Right lung (tissue), 5 donors: ENCODE results near the gene KCNMB2. TPM values are rescaled to one million over a fixed set of nuclear protein-coding genes. Genes with fewer than 3 reads are reported as not detected.

ENCODE experiments used
- DNase-seq, 2 donors: peaks; one replicate each; pipeline ENCODE4 v3.0.0-alpha.2; 2013
- polyA plus RNA-seq, 5 donors: library from polyadenylated mRNA; unstranded; fragments of 120-200 nt; gene quantifications; one replicate each; pipeline versions ENCODE4 v1.2.1 to v1.2.3, GENCODE V29; 2013; ENCODE audit warnings: inconsistent platforms in 1 of 5, low replicate concordance in 1 of 5; ENCODE audit not compliant: insufficient read length in 5 of 5, insufficient read depth in 1 of 5

KCNMB2 gene
- polyA plus RNA-seq, 5 donors, result 8.9 to 19.1 (median 14.6) TPM

DNA sequence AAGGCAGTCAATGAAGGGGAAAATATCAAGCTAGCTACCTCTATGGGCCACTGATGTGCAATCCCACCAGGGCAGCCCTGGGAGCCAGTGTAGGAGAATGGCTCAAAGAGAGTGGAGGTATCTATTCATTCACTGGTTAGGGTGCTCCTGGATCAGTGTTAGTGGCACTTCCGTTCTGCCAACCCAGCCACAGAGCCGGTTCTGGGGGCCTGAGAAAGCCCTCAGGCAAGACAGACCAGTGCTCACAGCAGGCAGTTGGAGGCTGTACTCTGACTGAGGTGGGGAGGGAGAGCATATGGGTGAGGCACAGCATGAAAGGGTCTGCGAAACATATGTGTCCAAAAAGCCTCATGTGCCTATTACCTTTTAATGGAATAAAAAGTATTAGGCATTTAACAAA, 109.3 kb downstream of the KCNMB2 start:
- no peak for DNase-seq

- no peak for DNase-seq
Observed at GRCh38 chr3:178646186-178646862, 110.1 kb downstream of the KCNMB2 start.

GRCh38 chr3:178655488-178655887, 119.3 kb downstream of the KCNMB2 start:
- DNase-seq, result no peak

GRCh38 chr3:178658694-178659325, 122.6 kb downstream of the KCNMB2 start:
- no peak for DNase-seq

DNA sequence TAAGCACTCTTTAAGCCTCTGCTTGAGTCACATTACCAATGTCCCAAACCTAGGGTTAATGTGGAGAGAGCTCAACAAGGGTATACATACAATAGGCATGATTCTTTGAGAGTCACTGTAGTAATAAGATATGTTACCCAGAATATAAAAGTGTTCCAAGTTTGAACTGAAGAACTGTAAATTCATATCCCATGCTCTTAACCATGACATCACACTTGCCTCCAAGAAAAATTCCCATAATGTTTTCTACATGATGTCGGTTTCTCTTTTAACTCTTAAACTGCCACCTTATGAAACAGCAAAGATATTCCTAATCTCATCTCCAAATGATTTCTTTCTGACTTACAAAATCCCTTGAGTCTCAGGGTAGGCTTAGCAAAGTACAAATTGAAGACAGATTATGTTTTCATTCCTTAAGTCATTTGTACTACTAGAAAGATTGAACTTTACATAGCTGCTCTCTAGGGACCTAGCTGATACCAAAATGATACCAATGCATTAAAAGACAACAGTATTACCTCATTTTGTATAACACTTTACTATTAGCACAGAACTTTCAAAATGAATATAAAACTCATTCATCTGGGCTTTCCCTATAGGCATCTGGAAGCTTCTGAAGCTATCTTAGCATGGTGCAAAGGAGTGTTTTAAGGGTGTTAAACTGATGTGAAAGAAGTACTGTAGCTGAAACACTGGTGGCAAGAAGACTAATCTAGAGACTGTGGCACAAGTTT, 127.1 kb downstream of the KCNMB2 start:
- no peak for DNase-seq

DNA sequence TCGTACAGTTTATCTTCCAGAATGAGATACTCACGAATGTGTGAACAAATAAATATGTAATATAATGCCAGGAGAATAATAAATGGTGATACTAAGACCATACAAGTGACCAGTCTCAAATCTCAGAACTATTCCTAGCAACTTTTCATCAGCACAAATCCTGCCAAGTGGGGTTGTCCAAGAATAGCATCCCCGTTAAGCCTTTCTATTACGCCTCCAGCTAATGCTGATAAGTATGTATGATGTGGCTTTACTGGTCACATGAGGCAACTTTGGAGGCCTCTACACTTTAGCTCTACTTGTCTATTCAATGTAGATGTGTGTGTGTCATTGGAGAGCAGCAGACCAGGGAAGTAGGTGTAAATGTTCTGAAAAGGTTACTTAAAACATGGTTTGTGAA, 129.5 kb downstream of the KCNMB2 start:
- DNase-seq, result no peak

DNA sequence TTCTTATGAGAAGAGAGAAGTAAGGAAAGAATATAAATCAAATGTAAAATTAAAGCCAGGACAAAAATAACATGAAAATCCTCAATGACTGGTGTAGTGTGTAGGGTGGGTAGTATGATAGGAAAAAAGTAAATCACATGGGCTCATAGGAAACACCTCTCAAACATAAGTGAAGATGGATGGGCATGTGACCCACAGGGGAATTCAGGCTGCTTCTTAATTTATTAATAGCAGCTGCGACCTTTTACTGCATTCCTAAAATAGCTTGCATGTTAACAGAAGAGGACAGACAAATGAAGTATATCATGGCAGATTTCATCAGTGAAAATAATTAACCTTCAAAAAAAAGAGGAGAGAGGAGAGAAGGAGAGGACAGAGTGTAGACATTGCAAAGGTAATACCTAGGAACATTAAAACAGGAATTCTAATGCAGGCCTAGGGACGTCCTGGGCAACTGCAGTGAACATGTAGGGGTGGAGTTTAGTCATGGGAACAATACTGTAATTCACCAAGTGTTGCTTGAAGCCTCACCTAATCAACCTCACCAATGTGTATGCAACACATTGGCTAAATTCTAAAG, 132.9 kb downstream of the KCNMB2 start:
- DNase-seq, result no peak

- no peak for DNase-seq
Observed at GRCh38 chr3:178669758-178670157, 133.5 kb downstream of the KCNMB2 start.

- no peak for DNase-seq
Observed at GRCh38 chr3:178671377-178671776, 135.1 kb downstream of the KCNMB2 start.

DNA sequence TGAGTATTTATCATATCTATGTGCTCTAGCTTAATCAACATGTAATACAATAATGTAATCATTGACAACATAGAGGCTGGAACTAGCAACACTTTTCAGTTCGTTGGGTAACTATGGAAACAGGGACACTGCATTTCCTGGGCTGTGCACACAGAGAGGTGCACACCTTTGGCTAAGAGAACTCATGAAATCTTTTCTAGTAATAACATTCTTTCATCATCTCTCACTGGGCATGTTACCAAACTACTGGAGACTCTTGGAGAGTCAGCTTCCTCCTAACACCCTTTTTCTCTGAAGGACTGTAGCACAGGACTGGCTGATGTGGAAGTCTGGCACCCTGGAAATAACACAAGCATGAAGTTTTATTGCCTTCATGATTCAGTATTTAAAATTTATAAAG, 135.6 kb downstream of the KCNMB2 start:
- DNase-seq, result peak; percentile 36 to 43

DNA sequence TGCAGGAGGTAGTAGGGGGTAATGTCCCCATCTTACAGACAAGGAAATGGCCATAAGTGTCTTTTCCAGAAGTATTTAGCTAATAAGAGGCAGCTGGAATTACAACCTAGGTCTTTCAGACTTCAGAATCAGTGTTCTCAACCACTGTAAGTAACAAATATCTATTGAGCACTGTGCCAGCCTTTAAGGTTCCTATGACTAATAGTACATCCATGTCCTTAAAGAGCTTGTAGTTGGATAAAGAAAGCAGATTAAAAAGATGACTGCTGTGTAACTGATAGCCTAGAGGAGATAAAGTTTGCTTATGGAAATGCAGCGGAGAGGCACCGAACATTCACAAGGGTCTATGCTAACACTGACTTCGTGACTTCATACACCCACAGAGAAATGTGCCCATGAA, 136.0 kb downstream of the KCNMB2 start:
- DNase-seq, result no peak

GRCh38 chr3:178673529-178673928, 137.3 kb downstream of the KCNMB2 start:
- no peak for DNase-seq

GRCh38 chr3:178676077-178676476, 139.8 kb downstream of the KCNMB2 start:
- DNase-seq, result no peak

DNA sequence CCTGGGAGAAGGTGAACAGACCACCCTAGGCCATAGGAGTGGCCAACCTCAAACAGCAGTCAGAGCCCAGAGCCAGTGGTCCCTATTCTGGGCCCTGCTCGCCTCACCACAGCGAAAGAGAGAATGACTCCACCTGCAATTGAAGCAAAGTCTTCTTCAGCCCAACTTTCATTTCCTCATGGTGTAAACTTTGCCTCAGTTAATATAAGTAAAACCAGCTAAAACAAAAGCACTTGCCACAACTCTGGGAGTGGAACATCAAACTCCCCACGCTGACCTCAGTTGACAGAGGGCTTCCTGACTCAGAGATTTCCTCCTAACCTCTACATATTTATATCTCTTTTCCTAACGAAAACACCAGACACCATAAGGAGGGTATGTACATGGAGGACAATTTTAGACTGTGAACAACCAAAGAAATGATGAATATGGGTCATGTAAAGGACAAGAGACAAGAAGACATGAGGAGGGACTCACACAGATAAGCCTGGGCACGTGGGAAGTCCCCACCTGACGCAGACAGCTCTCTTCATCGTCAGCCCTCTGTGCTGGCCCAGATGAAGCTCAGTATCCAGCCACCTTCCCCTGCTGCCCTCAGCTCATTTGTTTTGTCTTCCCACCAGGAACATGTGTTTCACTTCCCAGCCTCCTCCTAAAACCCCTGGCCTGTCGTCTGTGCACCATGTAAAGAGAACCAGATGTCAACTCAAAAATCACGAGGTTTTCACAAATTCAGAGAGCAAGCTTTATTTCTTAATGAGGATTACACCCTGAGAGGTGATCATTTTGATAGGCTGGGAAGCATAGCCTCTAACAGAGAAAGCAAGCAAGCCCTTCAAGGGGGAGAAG, 140.9 kb downstream of the KCNMB2 start:
- DNase-seq, result peak; percentile 17 to 18

DNA sequence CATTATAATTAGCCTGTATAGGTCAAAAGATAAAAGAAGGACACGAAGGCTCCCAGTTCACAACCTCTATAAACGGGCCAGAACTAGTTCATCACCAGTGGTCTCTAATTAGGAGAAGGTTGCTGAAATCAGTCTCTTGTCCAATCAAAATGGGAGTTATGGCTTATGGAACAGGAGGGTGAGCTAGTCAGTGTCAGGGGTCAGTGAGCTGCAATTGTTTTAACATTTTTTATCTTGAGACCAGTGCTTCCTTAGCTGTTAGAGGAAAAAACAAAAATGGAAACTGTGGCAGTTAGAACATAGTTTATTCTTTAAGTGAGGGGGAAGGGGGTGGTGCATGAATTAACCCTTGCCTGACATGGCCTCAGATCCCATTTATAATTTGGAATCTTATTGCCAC, 141.7 kb downstream of the KCNMB2 start:
- DNase-seq, result no peak

- DNase-seq, result no peak
Observed at GRCh38 chr3:178680037-178680436, 143.8 kb downstream of the KCNMB2 start.

DNA sequence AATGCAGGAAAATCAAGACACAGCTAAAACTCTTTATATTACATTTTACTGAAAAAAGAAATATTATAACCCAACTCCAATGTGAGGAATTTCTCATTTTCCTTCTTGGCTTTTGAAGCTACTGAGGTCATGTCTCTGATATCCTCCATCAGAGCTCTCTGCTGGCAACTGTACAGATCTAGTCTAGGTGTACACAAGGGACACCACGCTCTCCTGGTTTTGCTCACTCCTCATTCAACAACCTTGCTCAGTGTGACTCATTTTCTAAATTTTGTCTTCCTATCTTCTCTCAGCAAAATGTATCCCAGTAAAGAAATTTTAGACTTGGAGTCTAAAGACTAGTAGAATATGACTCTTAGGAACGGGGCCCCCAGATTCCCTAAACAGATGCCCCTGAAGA, 144.3 kb downstream of the KCNMB2 start:
- no peak for DNase-seq

DNA sequence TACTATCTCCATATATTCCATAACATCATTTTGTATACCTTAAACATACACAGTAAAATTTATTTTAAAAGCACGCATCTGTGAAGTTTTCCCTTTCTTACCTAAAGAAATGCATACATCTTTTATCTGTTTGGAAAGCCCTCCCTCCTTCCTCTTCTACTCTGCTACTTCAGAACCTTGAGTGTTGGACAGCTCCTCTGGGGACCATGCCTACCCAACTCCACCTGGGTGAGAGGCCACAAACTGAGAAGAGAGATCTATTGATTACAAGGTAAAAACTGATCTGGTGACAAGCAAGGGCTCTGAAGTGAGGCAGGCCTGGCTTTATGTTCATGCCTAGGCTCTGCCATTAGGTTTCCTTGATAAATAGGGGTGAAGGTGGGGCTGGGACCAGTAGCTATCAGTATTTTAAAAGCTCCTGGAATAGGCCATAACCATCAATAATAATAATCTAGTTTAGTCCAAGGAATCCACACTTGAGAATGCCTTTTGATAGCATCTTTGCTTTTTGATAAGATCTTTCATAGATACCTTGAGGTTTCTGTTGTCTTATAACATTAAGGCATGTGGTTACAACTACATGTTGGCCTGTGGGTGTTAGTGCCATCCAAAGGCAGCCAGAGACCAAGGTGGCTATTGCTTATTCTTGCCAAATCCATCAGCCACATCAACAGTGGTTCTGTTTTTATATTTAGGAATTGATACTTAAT, 148.8 kb downstream of the KCNMB2 start:
- no peak for DNase-seq

DNA sequence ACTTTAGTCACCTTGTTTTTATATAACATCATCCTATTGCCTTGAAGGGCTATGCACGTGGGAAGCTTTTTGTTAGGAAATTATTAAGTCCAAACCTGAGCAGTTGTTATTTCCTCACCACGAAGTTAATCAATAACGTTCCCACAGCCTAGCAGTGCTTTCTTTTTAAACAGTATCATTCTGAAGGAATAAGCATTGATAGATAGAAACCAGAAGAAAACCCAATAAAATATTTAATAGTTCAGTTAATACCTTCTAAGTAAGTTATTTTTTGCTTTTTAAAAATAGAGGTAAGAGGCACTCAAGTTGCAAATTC, 149.3 kb downstream of the KCNMB2 start:
- DNase-seq, result no peak

DNA sequence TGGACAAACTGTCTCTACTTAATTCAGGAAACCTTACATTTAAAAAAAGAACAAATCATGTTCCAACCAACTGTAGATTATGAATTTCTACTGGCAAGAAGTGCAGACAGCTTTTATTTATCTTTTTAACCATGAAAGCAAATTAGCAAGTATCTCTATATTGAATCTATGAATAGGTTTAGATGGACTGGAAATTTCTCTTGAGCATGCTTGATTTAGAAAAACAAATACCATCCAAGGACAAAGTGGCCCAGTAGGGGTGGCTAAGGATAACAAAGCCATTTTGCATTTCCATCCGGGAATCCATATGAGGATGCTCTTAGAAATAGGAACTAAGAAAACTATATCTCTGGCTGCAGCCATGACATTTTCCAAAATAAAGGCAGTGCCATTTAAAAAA, 150.6 kb downstream of the KCNMB2 start:
- DNase-seq, result no peak

- DNase-seq, result no peak
Observed at GRCh38 chr3:178690571-178690970, 154.3 kb downstream of the KCNMB2 start.
